ENCODE data around the gene CSMD2. TPM values are rescaled to one million over a fixed set of nuclear protein-coding genes. Genes with fewer than 3 reads are reported as not detected.

CSMD2 gene
- total RNA-seq, 4 donors from 2014 or later = 8.6 TPM; not detected in 3

DNA sequence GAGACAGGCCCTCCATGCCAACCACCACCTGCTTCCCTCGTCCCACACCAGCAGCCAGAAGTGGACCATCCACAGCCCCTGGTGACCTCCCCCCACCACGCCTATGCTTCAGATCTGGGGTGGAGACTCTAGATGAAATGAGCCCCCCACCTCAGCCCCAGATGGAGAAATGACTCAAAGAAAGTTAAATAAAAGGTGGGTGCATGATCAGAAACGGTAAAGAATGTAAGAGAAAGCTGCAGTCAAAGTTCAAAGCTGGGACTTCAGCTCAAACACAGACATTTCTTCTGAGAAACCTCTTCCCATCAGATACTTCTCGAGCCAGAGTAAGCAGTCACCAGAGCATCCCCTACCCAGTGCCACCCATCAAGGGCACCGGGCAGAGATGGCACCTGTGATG lies 344.2 kb downstream of the CSMD2 start:
- H3K4me3 ChIP-seq = no peak overlapping the region
- no peaks in the 10 kb centered on the region for H3K36me3 ChIP-seq
- no peaks in the 10 kb centered on the region for H3K9me3 ChIP-seq
- no peaks in the 10 kb centered on the region for H3K4me1 ChIP-seq
- no peak for DNase-seq
- H3K27ac ChIP-seq = no peak overlapping the region
- TF ChIP-seq POLR2A (IDR thresholded peaks at IDR 0.05) = no peak
- TF ChIP-seq, protein P1, sequence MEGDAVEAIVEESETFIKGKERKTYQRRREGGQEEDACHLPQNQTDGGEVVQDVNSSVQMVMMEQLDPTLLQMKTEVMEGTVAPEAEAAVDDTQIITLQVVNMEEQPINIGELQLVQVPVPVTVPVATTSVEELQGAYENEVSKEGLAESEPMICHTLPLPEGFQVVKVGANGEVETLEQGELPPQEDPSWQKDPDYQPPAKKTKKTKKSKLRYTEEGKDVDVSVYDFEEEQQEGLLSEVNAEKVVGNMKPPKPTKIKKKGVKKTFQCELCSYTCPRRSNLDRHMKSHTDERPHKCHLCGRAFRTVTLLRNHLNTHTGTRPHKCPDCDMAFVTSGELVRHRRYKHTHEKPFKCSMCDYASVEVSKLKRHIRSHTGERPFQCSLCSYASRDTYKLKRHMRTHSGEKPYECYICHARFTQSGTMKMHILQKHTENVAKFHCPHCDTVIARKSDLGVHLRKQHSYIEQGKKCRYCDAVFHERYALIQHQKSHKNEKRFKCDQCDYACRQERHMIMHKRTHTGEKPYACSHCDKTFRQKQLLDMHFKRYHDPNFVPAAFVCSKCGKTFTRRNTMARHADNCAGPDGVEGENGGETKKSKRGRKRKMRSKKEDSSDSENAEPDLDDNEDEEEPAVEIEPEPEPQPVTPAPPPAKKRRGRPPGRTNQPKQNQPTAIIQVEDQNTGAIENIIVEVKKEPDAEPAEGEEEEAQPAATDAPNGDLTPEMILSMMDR (IDR thresholded peaks at IDR 0.05) = no peak
- intact Hi-C loops (cut with DNase I; ENCODE audit: low total_unique reads) = no loop called here
- no peaks in the 10 kb centered on the region for H3K27me3 ChIP-seq

DNA sequence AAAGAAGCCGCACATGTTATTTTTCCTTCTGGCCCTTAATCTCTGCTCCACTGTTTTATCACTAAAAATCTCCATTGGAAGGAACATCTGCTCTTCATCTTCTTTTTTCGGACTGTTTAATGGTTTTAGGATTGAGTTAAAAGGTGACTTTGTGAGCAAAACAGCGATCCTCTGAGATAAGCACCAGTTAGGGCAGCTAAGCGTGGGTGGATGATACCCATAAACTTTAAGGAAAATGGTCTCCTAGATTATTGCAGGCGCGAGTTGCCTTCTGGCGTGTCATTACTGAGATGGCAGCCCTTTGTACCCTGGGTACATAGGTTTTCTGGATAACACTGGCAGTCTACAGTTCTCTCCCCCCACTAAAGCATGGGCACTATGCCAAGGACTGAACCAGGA lies 345.1 kb downstream of the CSMD2 start:
- Histone ChIP-seq H3K4me3 (no peak overlapping the region), H3K27ac (no peak overlapping the region), H3K9me3 (no peaks in the 10 kb centered on the region), H3K36me3 (no peaks in the 10 kb centered on the region), H3K27me3 (no peaks in the 10 kb centered on the region), H3K4me1 (no peaks in the 10 kb centered on the region)
- TF ChIP-seq, protein P1 (IDR thresholded peaks at IDR 0.05) = no peak
- no peak for TF ChIP-seq POLR2A (IDR thresholded peaks at IDR 0.05)
- no peak for DNase-seq
- intact Hi-C loops (cut with DNase I; ENCODE audit: low total_unique reads) = no loop called here

DNA sequence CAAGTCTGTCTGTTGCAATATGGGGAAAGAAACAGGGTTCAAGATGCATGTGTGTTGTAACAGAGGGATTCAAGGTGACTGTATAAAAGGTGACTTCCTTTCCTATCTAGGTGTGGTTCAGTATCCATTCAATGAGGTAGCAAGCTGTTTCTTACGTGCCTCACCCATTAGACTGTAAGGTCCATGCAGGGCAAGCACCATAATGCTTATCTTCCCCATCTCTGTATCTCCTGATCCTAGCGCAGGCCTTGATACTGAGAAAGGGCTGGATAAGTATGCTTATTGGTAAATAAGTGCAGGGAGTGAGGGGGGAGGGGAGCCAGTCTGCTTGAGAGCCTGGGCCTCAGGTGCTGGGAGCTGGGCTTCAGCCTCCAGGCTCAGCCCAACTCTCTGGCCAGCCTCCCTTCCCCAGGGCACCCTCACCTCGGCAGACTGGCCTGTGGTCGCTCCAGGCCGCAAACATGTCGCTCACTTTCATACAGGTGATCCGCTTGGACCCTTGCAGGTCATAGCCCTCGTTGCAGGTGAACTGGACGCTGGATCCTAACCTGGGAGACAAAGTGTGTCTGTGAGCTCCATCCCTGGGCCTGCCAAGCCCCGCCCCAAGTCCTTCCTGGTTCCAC lies 345.6 kb downstream of the CSMD2 start:
- Histone ChIP-seq H3K4me3 (no peak overlapping the region), H3K9me3 (no peaks in the 10 kb centered on the region)
- intact Hi-C loops (cut with DNase I; ENCODE audit: low total_unique reads) = no loop called here

DNA sequence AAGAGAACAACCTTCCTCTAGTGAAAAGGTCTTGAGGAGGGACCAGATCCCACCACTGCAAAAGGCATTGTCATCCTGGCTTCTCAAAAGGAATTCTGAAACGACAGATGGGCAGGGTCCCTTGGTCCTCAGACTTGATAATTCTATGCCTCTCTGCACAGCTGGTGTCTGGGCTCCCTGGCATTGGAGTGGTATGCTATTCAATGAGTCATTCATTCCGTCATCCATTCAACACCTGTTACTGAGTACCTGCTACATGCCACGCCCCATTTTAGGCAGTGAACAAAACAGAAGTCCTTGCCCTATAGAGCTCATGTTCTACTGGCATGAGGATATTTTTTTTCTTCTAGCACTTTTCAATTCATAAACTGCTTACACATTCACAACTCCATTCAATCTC lies 347.0 kb downstream of the CSMD2 start:
- TF ChIP-seq POLR2A (IDR thresholded peaks at IDR 0.05) = no peak
- TF ChIP-seq, protein P1 (IDR thresholded peaks at IDR 0.05) = no peak
- DNase-seq = no peak
- H3K9me3 ChIP-seq = no peaks in the 10 kb centered on the region
- H3K27ac ChIP-seq = no peak overlapping the region
- no peaks in the 10 kb centered on the region for H3K4me1 ChIP-seq
- intact Hi-C loops (cut with DNase I; ENCODE audit: low total_unique reads) = no loop called here
- no peak overlapping the region for H3K4me3 ChIP-seq
- no peaks in the 10 kb centered on the region for H3K27me3 ChIP-seq
- no peaks in the 10 kb centered on the region for H3K36me3 ChIP-seq

More for the DNA sequence above, 345.6 kb downstream of the CSMD2 start:
- Histone ChIP-seq H3K27ac (no peak overlapping the region), H3K4me1 (no peaks in the 10 kb centered on the region), H3K27me3 (no peaks in the 10 kb centered on the region), H3K36me3 (no peaks in the 10 kb centered on the region)
- DNase-seq = no peak
- TF ChIP-seq, protein P1 (IDR thresholded peaks at IDR 0.05) = no peak
- no peak for TF ChIP-seq POLR2A (IDR thresholded peaks at IDR 0.05)

DNA sequence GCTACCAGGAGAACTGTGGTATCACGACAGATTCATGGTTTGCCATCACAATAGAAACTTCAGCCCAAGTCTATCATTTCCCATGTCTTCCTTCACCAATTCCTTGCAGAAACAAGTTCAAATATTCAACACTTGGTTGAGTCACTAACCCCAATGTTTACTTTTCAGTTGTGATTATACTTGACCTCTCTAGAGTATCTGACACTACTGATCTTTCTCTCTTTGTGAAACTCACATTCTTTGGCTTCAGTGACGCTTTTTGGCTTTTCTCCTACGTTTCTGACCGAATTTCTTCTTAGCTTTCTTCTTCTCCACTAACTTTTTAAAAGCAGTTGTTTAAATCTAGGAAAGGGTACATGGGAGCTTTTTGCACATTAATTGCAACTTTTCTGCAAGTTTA lies 350.0 kb downstream of the CSMD2 start:
- no peak overlapping the region for H3K4me3 ChIP-seq
- TF ChIP-seq, protein P1 (IDR thresholded peaks at IDR 0.05) = no peak
- no peak for TF ChIP-seq POLR2A (IDR thresholded peaks at IDR 0.05)
- H3K4me1 ChIP-seq = no peaks in the 10 kb centered on the region
- DNase-seq = no peak
- intact Hi-C loops (cut with DNase I; ENCODE audit: low total_unique reads) = no loop called here
- no peak overlapping the region for H3K27ac ChIP-seq
- no peaks in the 10 kb centered on the region for H3K9me3 ChIP-seq
- no peaks in the 10 kb centered on the region for H3K36me3 ChIP-seq
- no peaks in the 10 kb centered on the region for H3K27me3 ChIP-seq
